DOHH2 (cell line): ENCODE measurements around the gene JAK1.

ENCODE experiments used
- H3F3A ChIP-seq: fragments of 200-600 bp; sonication (generic), shearing (Covaris generic); 2 replicates; pipeline ENCODE4 v1.6.0; 2016; ENCODE audit warnings: antibody characterized with exemption, mild to moderate bottlenecking; ENCODE audit not compliant: control insufficient read depth, insufficient read depth
- H3K27ac ChIP-seq: fragments of 200-600 bp; sonication (generic); 2 replicates; pipeline ENCODE4 v1.5.1; 2014; ENCODE audit warnings: low read depth, mild to moderate bottlenecking, low read length, moderate library complexity
- H3K27me3 ChIP-seq: fragments of 200-600 bp; sonication (generic); 2 replicates; pipeline ENCODE4 v1.6.1; 2014; ENCODE audit warnings: mild to moderate bottlenecking, low read length, mixed read lengths; ENCODE audit not compliant: control insufficient read depth
- H3K36me3 ChIP-seq: fragments of 200-600 bp; sonication (generic); 2 replicates; pipeline ENCODE4 v1.6.1; 2014; ENCODE audit warnings: mild to moderate bottlenecking, low read length, moderate library complexity, mixed read lengths; ENCODE audit not compliant: control insufficient read depth
- H3K4me1 ChIP-seq: fragments of 200-600 bp; sonication (generic); 2 replicates; pipeline ENCODE4 v1.6.1; 2014; ENCODE audit warnings: mild to moderate bottlenecking, low read length, mixed read lengths; ENCODE audit not compliant: control insufficient read depth
- H3K4me2 ChIP-seq: fragments of 200-600 bp; sonication (generic); 2 replicates; pipeline ENCODE4 v1.6.0; 2014; ENCODE audit warnings: mild to moderate bottlenecking, low read length, moderate library complexity
- H3K4me3 ChIP-seq: fragments of 200-600 bp; sonication (generic); 2 replicates; pipeline ENCODE4 v1.5.1; 2014; ENCODE audit warnings: mild to moderate bottlenecking, low read length, mixed read lengths
- H3K79me2 ChIP-seq: fragments of 200-600 bp; sonication (generic); 2 replicates; pipeline ENCODE4 v1.6.1; 2014; ENCODE audit warnings: mild to moderate bottlenecking, low read length, mixed read lengths; ENCODE audit not compliant: control insufficient read depth
- H3K9me2 ChIP-seq: fragments of 200-600 bp; sonication (generic); replicated peaks from 2 replicates; pipeline ENCODE4 v1.6.1; 2014; ENCODE audit warnings: mild to moderate bottlenecking, low read length, mixed read lengths; ENCODE audit not compliant: control insufficient read depth
- H3K9me3 ChIP-seq: fragments of 200-600 bp; sonication (generic); 2 replicates; pipeline ENCODE4 v1.6.1; 2014; ENCODE audit warnings: antibody characterized with exemption, low read length, mixed read lengths; ENCODE audit not compliant: control insufficient read depth, insufficient read depth
- H4K20me1 ChIP-seq: fragments of 200-600 bp; sonication (generic); 2 replicates; pipeline ENCODE4 v1.6.0; 2014; ENCODE audit warnings: low read depth, mild to moderate bottlenecking, antibody characterized with exemption, low read length, moderate library complexity; ENCODE audit not compliant: control insufficient read depth, insufficient read depth
- CTCF ChIP-seq: fragments of 200-600 bp; sonication (generic); IDR thresholded peaks from one replicate; pipeline ENCODE4 v1.5.1; 2014; ENCODE audit warnings: antibody characterized with exemption, mild to moderate bottlenecking, low read depth, low read length; ENCODE audit not compliant: poor library complexity, severe bottlenecking
- EZH2phosphoT487 ChIP-seq: fragments of 200-600 bp; sonication (generic); IDR thresholded peaks from 2 replicates; pipeline ENCODE4 v1.6.1; 2017; ENCODE audit warnings: borderline replicate concordance, mild to moderate bottlenecking, antibody characterized with exemption, low read length, moderate library complexity, mixed read lengths

JAK1 gene

GRCh38 chr1:64844175-64844574 is 122.2 kb downstream of the JAK1 start:
- Histone ChIP-seq H3K9me2 (no peaks in the 10 kb centered on the region), H3K4me2 (no peak overlapping the region), H3K9me3 (no peaks in the 10 kb centered on the region), H3K27ac (no peak overlapping the region), H4K20me1 (no peaks in the 10 kb centered on the region), H3K36me3 (peaks cover 61% of the 10 kb centered on the region), H3K79me2 (no peaks in the 10 kb centered on the region), H3K4me1 (peaks cover 14% of the 10 kb centered on the region), H3K4me3 (no peak overlapping the region), H3K27me3 (no peaks in the 10 kb centered on the region), H3F3A (no peaks in the 10 kb centered on the region)
- TF ChIP-seq EZH2phosphoT487: no peak
- TF ChIP-seq CTCF: no peak

GRCh38 chr1:64843675-64844074 is 122.7 kb downstream of the JAK1 start:
- no peaks in the 10 kb centered on the region for H4K20me1 ChIP-seq
- H3K4me3 ChIP-seq: no peak overlapping the region
- H3K79me2 ChIP-seq: no peaks in the 10 kb centered on the region
- H3K27me3 ChIP-seq: no peaks in the 10 kb centered on the region
- H3K9me2 ChIP-seq: no peaks in the 10 kb centered on the region
- no peak overlapping the region for H3K27ac ChIP-seq
- TF ChIP-seq EZH2phosphoT487 (no peak), CTCF (no peak)
- H3K4me2 ChIP-seq: no peak overlapping the region
- peaks cover 14% of the 10 kb centered on the region for H3K4me1 ChIP-seq
- no peaks in the 10 kb centered on the region for H3K9me3 ChIP-seq
- H3F3A ChIP-seq: no peaks in the 10 kb centered on the region
- peaks cover 62% of the 10 kb centered on the region for H3K36me3 ChIP-seq

- Histone ChIP-seq H3K4me2 (no peak overlapping the region), H3K4me3 (no peak overlapping the region), H4K20me1 (no peaks in the 10 kb centered on the region), H3K4me1 (peaks cover 14% of the 10 kb centered on the region), H3K79me2 (no peaks in the 10 kb centered on the region), H3K27me3 (no peaks in the 10 kb centered on the region), H3K9me3 (no peaks in the 10 kb centered on the region), H3K9me2 (no peaks in the 10 kb centered on the region), H3K36me3 (peaks cover 64% of the 10 kb centered on the region), H3F3A (no peaks in the 10 kb centered on the region), H3K27ac (no peak overlapping the region)
- no peak for TF ChIP-seq EZH2phosphoT487
- TF ChIP-seq CTCF: no peak
These were observed 124.1 kb downstream of the JAK1 start for GRCh38 chr1:64842224-64842623.
